Activated CD8-positive, alpha-beta T cell treated with anti-CD3 and anti-CD28 coated beads for 36 hours (primary cell): ENCODE data around the gene COL8A1. TPM values are rescaled to one million over a fixed set of nuclear protein-coding genes. Genes with fewer than 3 reads are reported as not detected.

Experiments
- ATAC-seq: fragments of 200-7000 bp; cut with Tn5 transposase; one replicate; pipeline ENCODE4 v1.10.0; 2021; ENCODE audit warnings: mild to moderate bottlenecking, moderate library complexity
- CTCF ChIA-PET: fragments of 350-600 bp; sonication (Branson Sonifier 250); formaldehyde crosslinking; loops from one replicate; lab custom pipeline; 2021; ENCODE audit warnings: antibody characterized with exemption; lab: Charles Lee
- POLR2A ChIA-PET: fragments of 350-600 bp; sonication (Branson Sonifier 250); formaldehyde crosslinking; loops from one replicate; lab custom pipeline; 2021; ENCODE audit warnings: antibody characterized with exemption; lab: Charles Lee
- DNase-seq: peaks from one replicate; pipeline ENCODE4 v3.0.0-alpha.2; 2020
- H3K27ac Mint-ChIP-seq: one replicate; pipeline ENCODE4 v1.8.0; 2021; ENCODE audit warnings: mild to moderate bottlenecking, mixed read lengths
- H3K27me3 Mint-ChIP-seq: one replicate; pipeline ENCODE4 v1.8.0; 2021; ENCODE audit warnings: mixed read lengths
- H3K36me3 Mint-ChIP-seq: one replicate; pipeline ENCODE4 v1.8.0; 2021; ENCODE audit warnings: low read depth, mixed read lengths
- H3K4me1 Mint-ChIP-seq: one replicate; pipeline ENCODE4 v1.8.0; 2021; ENCODE audit warnings: low read depth, mixed read lengths
- H3K4me3 Mint-ChIP-seq: one replicate; pipeline ENCODE4 v1.8.0; 2021; ENCODE audit warnings: mild to moderate bottlenecking, moderate library complexity, mixed read lengths
- H3K9me3 Mint-ChIP-seq: one replicate; pipeline ENCODE4 v1.8.0; 2021; ENCODE audit warnings: mixed read lengths
- intact Hi-C: fragments of 100-400 bp; cut with micrococcal nuclease; formaldehyde crosslinking; loops from one replicate; pipeline ENCODE4 v1.10.0; 2022
- total RNA-seq, 2 experiments: library from RNA; stranded (reverse); gene quantifications; one replicate each; pipeline ENCODE4 v1.2.3, GENCODE V29; 2021
- TF ChIP-seq, protein P1 (sequence below): fragments of 200-600 bp; IDR thresholded peaks from one replicate; pipeline ENCODE4 v1.8.0; 2022; ENCODE audit warnings: antibody characterized with exemption, mild to moderate bottlenecking

Gene COL8A1
- total RNA-seq, 2 experiments from 2014 or later, result not detected

DNA sequence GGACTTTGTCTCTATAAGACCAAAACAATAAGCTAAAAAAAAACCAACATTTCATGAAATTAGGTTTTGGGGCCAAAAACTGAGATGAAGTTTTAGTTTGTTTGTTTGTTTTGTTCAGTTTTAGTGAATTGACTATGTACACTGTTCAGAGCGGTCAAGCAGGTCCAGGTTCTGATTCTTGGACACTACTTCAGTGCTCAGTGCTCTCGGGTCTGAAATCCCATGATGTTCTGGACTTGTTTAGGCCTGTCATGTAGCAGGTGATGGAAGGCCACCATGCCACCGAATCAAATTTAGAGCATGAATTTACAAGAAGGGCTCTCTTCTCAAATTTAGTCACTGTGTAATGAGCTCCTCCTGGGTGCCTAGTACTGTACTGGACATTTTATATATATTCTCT, 45.5 kb downstream of the COL8A1 start:
- Mint-ChIP-seq H3K4me3 (no peak overlapping the region), H3K36me3 (no peaks in the 10 kb centered on the region), H3K27me3 (peaks cover 8% of the 10 kb centered on the region), H3K4me1 (no peaks in the 10 kb centered on the region), H3K27ac (no peak overlapping the region), H3K9me3 (no peaks in the 10 kb centered on the region)
- CTCF ChIA-PET, result interaction anchor here (0.8 kb wide), 1 partner anchor 14 kb away, joined by 3 read pairs; no protein-coding TSS in a partner anchor
- TF ChIP-seq, protein P1, sequence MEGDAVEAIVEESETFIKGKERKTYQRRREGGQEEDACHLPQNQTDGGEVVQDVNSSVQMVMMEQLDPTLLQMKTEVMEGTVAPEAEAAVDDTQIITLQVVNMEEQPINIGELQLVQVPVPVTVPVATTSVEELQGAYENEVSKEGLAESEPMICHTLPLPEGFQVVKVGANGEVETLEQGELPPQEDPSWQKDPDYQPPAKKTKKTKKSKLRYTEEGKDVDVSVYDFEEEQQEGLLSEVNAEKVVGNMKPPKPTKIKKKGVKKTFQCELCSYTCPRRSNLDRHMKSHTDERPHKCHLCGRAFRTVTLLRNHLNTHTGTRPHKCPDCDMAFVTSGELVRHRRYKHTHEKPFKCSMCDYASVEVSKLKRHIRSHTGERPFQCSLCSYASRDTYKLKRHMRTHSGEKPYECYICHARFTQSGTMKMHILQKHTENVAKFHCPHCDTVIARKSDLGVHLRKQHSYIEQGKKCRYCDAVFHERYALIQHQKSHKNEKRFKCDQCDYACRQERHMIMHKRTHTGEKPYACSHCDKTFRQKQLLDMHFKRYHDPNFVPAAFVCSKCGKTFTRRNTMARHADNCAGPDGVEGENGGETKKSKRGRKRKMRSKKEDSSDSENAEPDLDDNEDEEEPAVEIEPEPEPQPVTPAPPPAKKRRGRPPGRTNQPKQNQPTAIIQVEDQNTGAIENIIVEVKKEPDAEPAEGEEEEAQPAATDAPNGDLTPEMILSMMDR, result no peak
- POLR2A ChIA-PET, result interaction anchor here (0.7 kb wide), 1 partner anchor 9 kb away, joined by 3 read pairs; no protein-coding TSS in a partner anchor
- intact Hi-C loops, result no loop called here
- ATAC-seq (no peak), DNase-seq (no peak)

DNA sequence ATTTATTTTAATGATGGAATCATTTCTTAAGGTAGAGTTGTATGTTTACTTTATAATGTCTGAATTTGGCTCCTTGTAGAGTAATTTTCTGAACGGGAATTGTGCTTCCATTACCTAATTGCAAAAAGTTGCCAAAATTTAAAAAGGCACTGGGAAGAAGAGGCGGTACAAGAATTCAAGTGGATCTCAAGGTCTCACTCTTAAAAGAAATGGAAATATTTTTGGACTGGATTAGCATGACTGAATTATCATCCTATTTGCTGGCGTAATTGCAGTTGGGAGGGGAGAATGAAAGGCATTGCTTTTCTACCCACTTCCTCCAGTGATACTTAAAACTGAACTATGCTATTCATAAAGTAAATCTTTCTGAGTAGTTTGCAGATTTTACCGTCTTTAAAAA, 46.2 kb downstream of the COL8A1 start:
- H3K4me3 Mint-ChIP-seq, result no peak overlapping the region
- no peak overlapping the region for H3K27ac Mint-ChIP-seq
- no peaks in the 10 kb centered on the region for H3K4me1 Mint-ChIP-seq
- TF ChIP-seq, protein P1, result no peak
- ChIA-PET CTCF (no interaction called here), POLR2A (no interaction called here)
- H3K9me3 Mint-ChIP-seq, result no peaks in the 10 kb centered on the region
- DNase-seq (no peak), ATAC-seq (no peak)
- H3K27me3 Mint-ChIP-seq, result peaks cover 8% of the 10 kb centered on the region
- intact Hi-C loops, result no loop called here
- no peaks in the 10 kb centered on the region for H3K36me3 Mint-ChIP-seq

DNA sequence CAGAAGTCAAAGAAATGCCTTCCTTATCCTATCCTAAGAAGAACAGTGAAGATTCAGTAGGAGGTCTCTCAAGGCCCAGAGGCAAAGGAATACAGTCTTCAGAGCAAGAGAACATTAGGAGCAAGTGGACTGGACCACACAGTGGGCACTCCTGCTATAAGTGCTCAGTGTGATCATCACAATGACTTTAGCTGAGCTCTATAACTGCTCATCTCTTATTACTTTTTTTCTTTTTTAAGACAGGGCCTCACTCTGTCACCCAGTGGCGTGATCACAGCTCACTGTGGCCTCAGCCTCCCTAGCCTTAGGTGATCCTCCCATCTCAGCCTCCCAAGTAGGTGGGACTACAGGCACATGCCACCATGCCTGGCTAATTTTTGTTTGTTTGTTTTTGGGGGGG, 48.1 kb downstream of the COL8A1 start:
- no peak overlapping the region for H3K4me3 Mint-ChIP-seq
- POLR2A ChIA-PET, result interaction anchor here (0.5 kb wide), 1 partner anchor 112 kb away, joined by 3 read pairs; no protein-coding TSS in a partner anchor
- ATAC-seq (no peak), DNase-seq (no peak)
- no peak overlapping the region for H3K27ac Mint-ChIP-seq
- intact Hi-C loops, result no loop called here
- no peaks in the 10 kb centered on the region for H3K9me3 Mint-ChIP-seq
- no peaks in the 10 kb centered on the region for H3K36me3 Mint-ChIP-seq
- H3K27me3 Mint-ChIP-seq, result peaks cover 8% of the 10 kb centered on the region
- no peaks in the 10 kb centered on the region for H3K4me1 Mint-ChIP-seq
- TF ChIP-seq, protein P1, result no peak
- CTCF ChIA-PET, result no interaction called here

DNA sequence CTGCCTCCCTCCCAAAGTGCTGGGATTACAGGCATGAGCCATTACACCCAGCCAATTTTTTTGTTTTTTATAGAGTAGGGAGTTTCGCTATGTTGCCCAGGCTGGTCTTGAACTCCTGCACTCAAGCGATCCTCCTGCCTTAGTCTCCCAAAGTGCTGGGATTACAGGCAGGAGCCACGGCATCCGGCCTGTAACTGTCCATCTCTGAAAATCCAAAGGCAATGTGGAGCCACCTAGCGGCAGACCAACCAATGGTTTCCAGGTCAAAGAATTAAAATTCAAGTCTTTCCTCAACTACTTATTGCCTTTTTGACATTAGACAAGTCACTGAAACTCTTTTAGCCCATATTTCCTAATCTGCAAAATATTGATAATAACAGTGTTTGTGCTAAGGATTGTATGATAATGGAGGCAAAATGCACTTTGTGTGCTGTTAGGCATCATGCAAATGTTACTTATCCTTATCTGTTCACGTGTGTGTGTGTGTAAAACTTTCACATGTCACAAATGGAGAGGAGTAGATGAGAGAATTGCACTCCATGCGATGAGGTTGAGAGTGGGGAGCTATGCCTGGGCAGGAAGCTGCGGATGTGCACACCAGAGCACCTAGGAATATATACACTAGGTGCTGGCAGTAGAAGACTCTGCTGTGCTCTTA, 48.7 kb downstream of the COL8A1 start:
- peaks cover 8% of the 10 kb centered on the region for H3K27me3 Mint-ChIP-seq
- POLR2A ChIA-PET, result no interaction called here
- CTCF ChIA-PET, result interaction anchor here (0.7 to 1.4 kb wide), 7 partner anchors 12 to 203 kb away, joined by 3 to 6 read pairs (median 3); no protein-coding TSS in a partner anchor
- TF ChIP-seq, protein P1, result peak; percentile 77
- ATAC-seq, result no peak
- peak; percentile 65 for DNase-seq
- intact Hi-C loops, result no loop called here
- no peaks in the 10 kb centered on the region for H3K36me3 Mint-ChIP-seq
- H3K4me1 Mint-ChIP-seq, result no peaks in the 10 kb centered on the region
- H3K27ac Mint-ChIP-seq, result no peak overlapping the region
- H3K4me3 Mint-ChIP-seq, result no peak overlapping the region
- no peaks in the 10 kb centered on the region for H3K9me3 Mint-ChIP-seq

DNA sequence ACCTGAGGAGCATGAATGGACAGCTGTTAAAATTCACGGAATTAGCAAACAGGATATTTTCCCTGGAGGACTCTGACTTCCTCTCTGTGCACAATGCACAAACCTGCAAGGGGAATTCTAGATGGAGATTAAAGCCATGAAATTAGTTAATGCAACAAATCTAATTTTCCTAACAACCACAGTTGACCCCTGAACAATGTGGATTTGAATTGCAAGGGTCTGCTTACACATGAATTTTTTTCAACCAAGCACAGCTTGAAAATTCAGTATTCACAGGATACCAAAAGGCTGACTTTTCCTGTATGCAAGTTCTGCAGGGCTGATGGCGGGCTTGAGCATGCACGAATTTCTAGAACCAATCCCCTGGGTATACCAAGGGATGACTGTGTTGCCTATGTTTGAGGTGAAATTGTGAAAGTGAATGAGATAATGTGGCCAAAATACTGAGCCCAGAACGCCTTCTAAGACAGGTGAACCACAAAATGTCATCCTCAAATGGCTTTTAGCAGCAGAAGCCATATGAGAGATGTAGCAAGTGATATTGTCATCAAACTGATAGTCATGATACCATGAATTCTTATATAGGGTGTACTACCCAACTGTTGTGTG, 52.5 kb downstream of the COL8A1 start:
- ATAC-seq (no peak), DNase-seq (no peak)
- TF ChIP-seq, protein P1, result no peak
- Mint-ChIP-seq H3K4me3 (no peak overlapping the region), H3K27me3 (peaks cover 8% of the 10 kb centered on the region), H3K36me3 (no peaks in the 10 kb centered on the region), H3K27ac (no peak overlapping the region), H3K4me1 (no peaks in the 10 kb centered on the region), H3K9me3 (no peaks in the 10 kb centered on the region)
- intact Hi-C loops, result no loop called here
- POLR2A ChIA-PET, result no interaction called here
- CTCF ChIA-PET, result no interaction called here
